GM12873 (cell line): ENCODE measurements around the gene DENND4A.

ENCODE experiments used
- TF ChIP-seq, protein P1 (sequence below): IDR thresholded peaks from 2 replicates; pipeline ENCODE4 v1.5.1; 2012; ENCODE audit warnings: low read depth, mild to moderate bottlenecking, moderate library complexity, low read length, control low read depth; ENCODE audit not compliant: insufficient read depth; ENCODE audit errors: missing control alignments

Gene DENND4A

DNA sequence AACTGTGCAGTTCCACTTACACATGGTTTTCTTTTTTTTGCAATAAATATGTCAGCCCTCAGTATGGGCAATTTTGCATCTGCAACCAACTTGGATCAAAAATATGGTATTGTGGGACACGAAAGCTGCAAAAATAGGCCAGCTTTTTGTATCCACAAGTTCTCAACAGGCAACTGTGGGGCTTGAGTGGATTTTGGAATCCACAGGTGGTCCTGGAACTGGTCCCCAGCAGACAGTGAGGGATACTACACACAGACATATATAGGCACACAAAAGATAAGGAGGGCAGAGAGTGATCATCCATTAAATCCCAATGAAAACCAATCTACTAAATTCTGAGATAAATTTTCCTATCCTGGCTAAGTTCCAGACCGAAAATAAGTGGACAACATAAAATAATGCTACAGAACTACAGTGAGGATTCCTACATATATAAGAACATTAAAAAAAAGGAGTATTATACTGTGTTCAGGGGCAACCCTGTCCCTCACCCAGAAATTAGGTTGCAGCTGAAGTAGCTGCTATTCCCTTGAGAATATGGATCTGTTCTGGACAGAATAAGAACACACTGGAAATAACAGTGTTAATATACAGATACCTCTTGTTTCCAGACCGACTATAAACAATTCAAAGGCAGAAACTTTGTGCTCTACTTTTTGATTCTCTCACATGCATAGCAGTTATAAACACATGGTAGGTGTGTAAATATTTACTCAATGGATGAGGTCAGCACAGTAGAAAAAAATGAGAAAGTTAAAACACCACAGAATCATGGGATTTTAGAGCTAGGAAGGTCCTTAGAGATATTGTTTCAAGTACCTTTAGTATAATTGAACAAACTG, 25.4 kb downstream of the DENND4A start:
- TF ChIP-seq, protein P1, sequence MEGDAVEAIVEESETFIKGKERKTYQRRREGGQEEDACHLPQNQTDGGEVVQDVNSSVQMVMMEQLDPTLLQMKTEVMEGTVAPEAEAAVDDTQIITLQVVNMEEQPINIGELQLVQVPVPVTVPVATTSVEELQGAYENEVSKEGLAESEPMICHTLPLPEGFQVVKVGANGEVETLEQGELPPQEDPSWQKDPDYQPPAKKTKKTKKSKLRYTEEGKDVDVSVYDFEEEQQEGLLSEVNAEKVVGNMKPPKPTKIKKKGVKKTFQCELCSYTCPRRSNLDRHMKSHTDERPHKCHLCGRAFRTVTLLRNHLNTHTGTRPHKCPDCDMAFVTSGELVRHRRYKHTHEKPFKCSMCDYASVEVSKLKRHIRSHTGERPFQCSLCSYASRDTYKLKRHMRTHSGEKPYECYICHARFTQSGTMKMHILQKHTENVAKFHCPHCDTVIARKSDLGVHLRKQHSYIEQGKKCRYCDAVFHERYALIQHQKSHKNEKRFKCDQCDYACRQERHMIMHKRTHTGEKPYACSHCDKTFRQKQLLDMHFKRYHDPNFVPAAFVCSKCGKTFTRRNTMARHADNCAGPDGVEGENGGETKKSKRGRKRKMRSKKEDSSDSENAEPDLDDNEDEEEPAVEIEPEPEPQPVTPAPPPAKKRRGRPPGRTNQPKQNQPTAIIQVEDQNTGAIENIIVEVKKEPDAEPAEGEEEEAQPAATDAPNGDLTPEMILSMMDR: no peak

DNA sequence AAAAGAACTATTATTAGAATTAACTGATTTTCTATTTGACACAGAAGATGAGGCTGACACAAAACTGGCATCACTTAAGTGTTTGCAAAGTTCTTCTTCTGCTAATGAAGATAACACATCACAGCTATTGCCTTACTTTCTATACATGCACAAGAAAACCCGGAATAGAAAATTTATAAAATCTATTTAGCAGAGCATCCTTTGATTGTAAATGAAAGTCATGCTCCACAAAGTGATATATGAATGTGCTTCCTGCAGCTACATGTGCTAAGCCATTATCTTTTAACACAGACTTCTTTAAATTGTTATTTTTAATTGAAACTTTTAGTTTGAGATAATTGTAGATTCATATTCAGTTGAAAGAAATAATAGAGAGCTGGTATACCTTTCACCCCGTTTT, 27.0 kb downstream of the DENND4A start:
- TF ChIP-seq, protein P1: no peak

DNA sequence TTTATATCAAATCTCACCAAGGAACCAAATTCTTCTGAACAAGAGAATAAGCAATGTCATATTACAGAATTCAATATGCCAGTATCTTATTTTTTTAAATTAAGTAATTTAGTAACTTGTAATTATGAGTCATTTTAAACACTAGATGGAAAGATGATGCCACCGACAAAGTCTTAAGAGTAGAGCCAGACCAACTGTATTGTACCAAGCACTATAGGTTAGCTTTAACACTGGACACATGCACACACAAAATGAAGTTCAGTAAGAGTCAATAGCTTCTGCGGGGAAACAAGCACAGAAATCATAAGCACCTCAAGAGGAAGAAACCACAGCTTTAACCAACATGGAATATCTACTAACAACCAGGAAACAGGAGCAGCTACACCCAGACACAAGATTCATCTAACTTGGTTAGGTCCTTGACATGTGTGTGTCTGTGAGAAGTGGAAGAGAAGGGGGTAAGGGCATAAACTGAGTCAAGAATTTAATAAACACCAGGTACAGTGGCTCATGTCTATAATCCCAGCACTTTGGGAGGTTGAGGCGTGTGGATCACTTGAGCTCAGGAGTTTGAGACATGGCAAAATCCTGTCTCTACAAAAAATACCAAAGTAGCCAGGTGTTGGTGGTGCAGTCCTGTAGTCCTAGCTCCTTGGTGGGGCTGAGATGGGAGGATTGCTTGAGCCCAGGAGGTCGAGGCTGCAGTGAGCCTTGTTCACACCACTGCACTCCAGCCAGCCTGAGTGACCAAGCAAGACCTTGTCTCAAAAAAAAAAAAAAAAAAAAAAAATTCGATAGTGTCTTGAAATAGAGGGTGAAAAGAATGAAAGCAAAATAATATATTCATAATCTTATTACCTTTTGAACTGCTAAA, 28.9 kb downstream of the DENND4A start:
- TF ChIP-seq, protein P1: no peak

DNA sequence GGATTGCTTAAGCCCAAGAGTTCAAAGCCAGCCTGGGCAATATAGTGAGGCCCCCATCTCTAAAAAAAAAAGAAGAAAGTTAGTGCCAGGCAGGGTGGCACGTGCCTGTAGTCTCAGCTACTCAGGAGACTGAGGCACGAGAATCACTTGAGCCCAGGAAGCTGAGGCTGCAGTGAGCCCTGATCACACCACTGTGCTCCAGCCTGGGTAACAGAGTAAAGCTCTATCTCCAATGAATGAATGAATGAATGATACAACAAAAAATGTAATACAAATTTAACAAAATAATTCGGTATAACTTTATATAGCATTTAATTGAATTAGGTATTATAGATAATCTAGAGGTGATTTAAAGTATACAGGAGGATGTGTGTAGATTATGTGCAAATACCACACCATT, 29.7 kb downstream of the DENND4A start:
- TF ChIP-seq, protein P1: no peak

DNA sequence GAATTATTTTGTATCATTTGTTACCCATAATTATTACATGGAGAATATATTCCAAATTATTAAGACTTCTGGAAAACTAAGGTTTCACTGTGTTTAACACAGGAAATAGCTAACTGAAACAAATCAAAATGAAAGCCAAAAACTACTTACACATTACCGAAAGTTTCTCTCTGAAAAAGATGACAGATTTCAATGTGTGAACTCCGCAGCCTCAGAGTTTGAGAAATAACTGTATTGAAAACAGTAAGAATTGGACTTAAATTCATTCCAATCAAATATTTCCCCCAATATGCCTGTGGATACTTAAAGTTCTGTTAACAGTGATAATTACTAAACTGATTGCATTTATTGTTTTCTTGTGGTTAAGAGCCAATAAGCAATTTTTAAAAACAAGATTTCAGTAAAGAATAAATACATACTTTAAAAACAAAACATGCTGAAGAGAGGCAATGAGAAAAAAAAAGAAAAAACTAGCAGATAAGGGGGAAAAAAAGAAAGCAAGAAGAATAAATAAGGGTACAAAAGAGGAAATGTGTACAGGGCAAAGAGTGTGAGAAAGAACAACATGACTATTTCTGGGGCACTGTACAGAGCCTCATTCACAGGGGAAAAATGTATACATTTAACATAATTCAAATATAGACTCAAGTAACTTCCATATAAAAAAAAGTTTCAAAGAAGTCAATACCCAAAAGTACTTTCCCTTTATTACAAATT, 30.7 kb downstream of the DENND4A start:
- TF ChIP-seq, protein P1: no peak

DNA sequence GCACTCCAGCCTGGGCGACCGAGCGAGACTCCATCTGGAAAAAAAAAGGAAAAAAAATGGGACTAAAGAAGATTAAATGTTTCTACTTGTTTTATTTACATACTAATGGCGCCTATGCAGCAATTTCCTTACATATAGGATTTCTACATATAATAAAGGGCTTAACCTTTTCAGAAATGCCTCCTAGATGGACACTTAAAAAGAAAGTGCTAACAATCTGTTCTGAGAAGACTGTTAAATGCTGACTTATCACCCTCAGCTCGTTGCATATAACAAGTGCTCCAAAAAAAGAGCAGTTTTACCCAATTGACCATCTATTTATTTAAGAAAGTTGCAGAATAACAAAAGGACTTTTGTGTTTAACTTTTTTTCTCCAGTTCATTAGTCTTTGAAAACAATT, 32.7 kb downstream of the DENND4A start:
- TF ChIP-seq, protein P1: no peak
